ACHN (cell line): Measurements from ENCODE around the gene SOX10.
"Not testable (repeated sequence)": the region's sequence is repeated elsewhere in the genome, so short reads cannot be mapped to it uniquely, and the experiment has no call there.

Experiments used
- DNase-seq: peaks from one replicate; pipeline ENCODE4 v3.0.0-alpha.2; 2015
- in situ Hi-C: cut with HindIII; loops from 2 replicates; pipeline ENCODE4 v1.10.0; 2017; ENCODE audit warnings: low sequenced_read_pairs, low pct_ligation_motif_present, low pct_unique_long_range_greater_than_20kb

The SOX10 gene

GRCh38 chr22:37991731-37992442 lies 7.5 kb upstream of the SOX10 start:
- DNase-seq: no peak
- in situ Hi-C loops: no loop called here

GRCh38 chr22:37990862-37991261 lies 6.5 kb upstream of the SOX10 start:
- DNase-seq: no peak
- in situ Hi-C loops: no loop called here

GRCh38 chr22:37990301-37990700 lies 5.9 kb upstream of the SOX10 start:
- no peak for DNase-seq
- in situ Hi-C loops: no loop called here

GRCh38 chr22:37989146-37990045 lies 5.0 kb upstream of the SOX10 start:
- DNase-seq: no peak
- in situ Hi-C loops: no loop called here

GRCh38 chr22:37986371-37986770 lies 2.0 kb upstream of the SOX10 start:
- no peak for DNase-seq
- in situ Hi-C loops: no loop called here

GRCh38 chr22:37985751-37986281 lies 1.5 kb upstream of the SOX10 start:
- in situ Hi-C loops: no loop called here
- no peak for DNase-seq

GRCh38 chr22:37985050-37985585 lies 763 bp upstream of the SOX10 start:
- in situ Hi-C loops: no loop called here
- DNase-seq: no peak

- DNase-seq: no peak
- in situ Hi-C loops: no loop called here
Measured at GRCh38 chr22:37982938-37983859, 1.2 kb downstream of the SOX10 start.

- in situ Hi-C loops: no loop called here
- no peak for DNase-seq
Measured at GRCh38 chr22:37982151-37982785, 2.1 kb downstream of the SOX10 start.

GRCh38 chr22:37981282-37982011 lies 2.9 kb downstream of the SOX10 start:
- no peak for DNase-seq
- in situ Hi-C loops: no loop called here

GRCh38 chr22:37979782-37980181 lies 4.6 kb downstream of the SOX10 start:
- no peak for DNase-seq
- in situ Hi-C loops: no loop called here

GRCh38 chr22:37976547-37976946 lies 7.8 kb downstream of the SOX10 start:
- in situ Hi-C loops: no loop called here
- DNase-seq: no peak

- in situ Hi-C loops, DNase-seq: not testable (repeated sequence)
Measured at GRCh38 chr22:37976022-37976421, 8.3 kb downstream of the SOX10 start.

GRCh38 chr22:37975153-37975552 lies 9.2 kb downstream of the SOX10 start:
- in situ Hi-C loops: no loop called here
- no peak for DNase-seq

- no peak for DNase-seq
- in situ Hi-C loops: no loop called here
Measured at GRCh38 chr22:37973271-37974170, 10.8 kb downstream of the SOX10 start.

- in situ Hi-C loops: no loop called here
- DNase-seq: no peak
Measured at GRCh38 chr22:37972527-37972926, 11.8 kb downstream of the SOX10 start.
